B cell (primary cell): ENCODE data around the gene AFF2. TPM values are rescaled to one million over a fixed set of nuclear protein-coding genes. Genes with fewer than 3 reads are reported as not detected.

ENCODE experiments used
- ATAC-seq: fragments of 200-7000 bp; cut with Tn5 transposase; one replicate; pipeline ENCODE4 v1.10.0; 2021; ENCODE audit warnings: low read depth, mild to moderate bottlenecking, moderate number of reproducible peaks, moderate library complexity
- CTCF ChIA-PET: fragments of 350-600 bp; sonication (Branson Sonifier 250); formaldehyde crosslinking; loops from one replicate; lab custom pipeline; 2021; ENCODE audit warnings: antibody characterized with exemption, inconsistent platforms; lab: Charles Lee
- POLR2A ChIA-PET: fragments of 350-600 bp; sonication (Branson Sonifier 250); formaldehyde crosslinking; loops from one replicate; lab custom pipeline; 2021; ENCODE audit warnings: antibody characterized with exemption; lab: Charles Lee
- DNase-seq: peaks from one replicate; pipeline ENCODE4 v3.0.0; 2013
- H2AFZ ChIP-seq: 2 replicates; pipeline ENCODE4 v1.6.1; 2012; ENCODE audit warnings: mild to moderate bottlenecking, low read depth, low read length; ENCODE audit not compliant: insufficient read depth, poor library complexity, severe bottlenecking
- H3K27ac ChIP-seq, 2 donors: 1 replicate in 1 of 2; 2 replicates in 1 of 2; pipeline ENCODE4 v1.5.1; 2012 to 2013; ENCODE audit warnings: low read length in 2 of 2, mild to moderate bottlenecking in 2 of 2, moderate library complexity in 1 of 2
- H3K27me3 ChIP-seq, 4 experiments: fragments of 200-600 bp in 1 of 4; sonication (generic) in 1 of 4; replicated peaks in 1 of 4; 1 replicate in 2 of 4; 2 replicates in 2 of 4; pipeline versions ENCODE4 v1.6.1 to v1.7.0; 2013 to 2016; ENCODE audit warnings: low read length in 3 of 4, mild to moderate bottlenecking in 2 of 4, mixed read lengths in 1 of 4, moderate library complexity in 1 of 4; ENCODE audit not compliant: insufficient read depth in 4 of 4, control insufficient read depth in 3 of 4; ENCODE audit errors: control extremely low read depth in 1 of 4
- H3K36me3 ChIP-seq, 2 experiments: replicated peaks in 1 of 2; 1 replicate in 1 of 2; 2 replicates in 1 of 2; pipeline versions ENCODE4 v1.6.1 to v1.7.1; 2013; ENCODE audit warnings: low read length in 1 of 2; ENCODE audit not compliant: insufficient read depth in 2 of 2, control insufficient read depth in 1 of 2; ENCODE audit errors: control extremely low read depth in 1 of 2, extremely low read depth in 1 of 2
- H3K4me1 ChIP-seq, 2 donors: fragments of 200-600 bp in 1 of 2; sonication (generic) in 1 of 2; 1 replicate in 1 of 2; 2 replicates in 1 of 2; pipeline versions ENCODE4 v1.5.1 to v1.6.1; 2013 to 2017; ENCODE audit warnings: low read length in 2 of 2; ENCODE audit not compliant: control insufficient read depth in 2 of 2, insufficient read depth in 2 of 2
- H3K4me2 ChIP-seq: replicated peaks from 2 replicates; pipeline ENCODE3; 2012; ENCODE audit warnings: mild to moderate bottlenecking, low read depth, low read length; ENCODE audit not compliant: poor library complexity, severe bottlenecking
- H3K4me3 ChIP-seq, 5 experiments: fragments of 200-600 bp in 1 of 5; sonication (generic) in 1 of 5; 1 replicate in 3 of 5; 2 replicates in 2 of 5; pipeline versions ENCODE4 v1.5.1 to v1.7.0; 2011 to 2016; ENCODE audit warnings: low read length in 4 of 5, mild to moderate bottlenecking in 4 of 5, low read depth in 2 of 5, control low read depth in 1 of 5, moderate library complexity in 1 of 5; ENCODE audit not compliant: insufficient read depth in 1 of 5; ENCODE audit errors: control extremely low read depth in 1 of 5, extremely low read depth in 1 of 5
- H3K79me2 ChIP-seq: fragments of 200-600 bp; sonication (generic); one replicate; pipeline ENCODE4 v1.6.0; 2016; ENCODE audit warnings: low read length; ENCODE audit not compliant: control insufficient read depth, insufficient read depth
- H3K9ac ChIP-seq: fragments of 200-600 bp; sonication (generic); 2 replicates; pipeline ENCODE4 v1.6.1; 2017; ENCODE audit warnings: mild to moderate bottlenecking, low read length, moderate library complexity
- H3K9me3 ChIP-seq, 3 donors: one replicate each; pipeline versions ENCODE4 v1.6.1 to v1.7.1; 2013; ENCODE audit warnings: low read length in 2 of 3; ENCODE audit not compliant: control insufficient read depth in 2 of 3, insufficient read depth in 1 of 3; ENCODE audit errors: control extremely low read depth in 1 of 3
- H4K20me1 ChIP-seq: 2 replicates; pipeline ENCODE4 v1.6.0; 2012; ENCODE audit warnings: mild to moderate bottlenecking, low read length; ENCODE audit not compliant: insufficient read depth, control insufficient read depth, poor library complexity, severe bottlenecking
- H3K27ac Mint-ChIP-seq: one replicate; pipeline ENCODE4 v1.8.0; 2021; ENCODE audit warnings: mixed read lengths
- H3K27me3 Mint-ChIP-seq: one replicate; pipeline ENCODE4 v1.8.0; 2021; ENCODE audit warnings: mixed read lengths
- H3K4me1 Mint-ChIP-seq: one replicate; pipeline ENCODE4 v1.8.0; 2021; ENCODE audit warnings: mixed read lengths
- H3K4me3 Mint-ChIP-seq: one replicate; pipeline ENCODE4 v1.8.0; 2021; ENCODE audit warnings: mixed read lengths
- H3K9me3 Mint-ChIP-seq: one replicate; pipeline ENCODE4 v1.8.0; 2022; ENCODE audit warnings: mixed read lengths; ENCODE audit not compliant: insufficient read depth
- EZH2 ChIP-seq: IDR thresholded peaks from 2 replicates; pipeline ENCODE4 v1.6.1; 2012; ENCODE audit warnings: borderline replicate concordance, low read depth, mild to moderate bottlenecking, moderate library complexity, low read length; ENCODE audit not compliant: insufficient read depth, poor library complexity, severe bottlenecking
- WGBS: methylation state at CpG from one replicate; pipeline ENCODE4 v1.1.5; 2013; ENCODE audit warnings: missing lambda C conversion rate; ENCODE audit not compliant: insufficient coverage; 5-methylcytosine and 5-hydroxymethylcytosine counted together
- intact Hi-C: fragments of 100-400 bp; cut with micrococcal nuclease; formaldehyde crosslinking; loops from one replicate; pipeline ENCODE4 v1.10.0; 2022
- polyA plus RNA-seq: library from polyadenylated mRNA; depleted of rRNA; stranded (reverse); fragments of >200 nt; gene quantifications from 2 replicates; pipeline ENCODE4 v1.2.3, GENCODE V29; 2012
- total RNA-seq, 2 donors: library from RNA; stranded (reverse); fragments of 120-200 nt in 1 of 2; gene quantifications; 1 replicate in 1 of 2; 2 replicates in 1 of 2; pipeline versions ENCODE4 v1.2.3 to v1.2.4, GENCODE V29; 2013 to 2022
- TF ChIP-seq, protein P1 (sequence below): fragments of 200-600 bp; IDR thresholded peaks from one replicate; pipeline ENCODE4 v1.8.0; 2022; ENCODE audit warnings: antibody characterized with exemption, mild to moderate bottlenecking

Gene AFF2
- total and polyA plus RNA-seq, 2 donors (not counting 1 experiment from before 2014, with no cell fraction given), result 0.06 to 12.0 TPM

GRCh38 chrX:148836741-148837140, 336.3 kb downstream of the AFF2 start:
- ATAC-seq, result no peak
- Histone ChIP-seq H2AFZ (no peak overlapping the region), H3K4me1 (no peaks in the 10 kb centered on the region), H3K27ac (no peak overlapping the region), H3K9me3 (no peaks in the 10 kb centered on the region), H4K20me1 (no peaks in the 10 kb centered on the region), H3K4me3 (no peak overlapping the region), H3K27me3 (no peaks in the 10 kb centered on the region), H3K79me2 (no peaks in the 10 kb centered on the region), H3K9ac (no peak overlapping the region), H3K36me3 (no peaks in the 10 kb centered on the region), H3K4me2 (no peak overlapping the region)
- Mint-ChIP-seq H3K27ac (no peak overlapping the region), H3K4me1 (no peaks in the 10 kb centered on the region), H3K9me3 (no peaks in the 10 kb centered on the region), H3K4me3 (no peak overlapping the region), H3K27me3 (no peaks in the 10 kb centered on the region)
- no peak for DNase-seq
- no peak for TF ChIP-seq EZH2
- TF ChIP-seq, protein P1, sequence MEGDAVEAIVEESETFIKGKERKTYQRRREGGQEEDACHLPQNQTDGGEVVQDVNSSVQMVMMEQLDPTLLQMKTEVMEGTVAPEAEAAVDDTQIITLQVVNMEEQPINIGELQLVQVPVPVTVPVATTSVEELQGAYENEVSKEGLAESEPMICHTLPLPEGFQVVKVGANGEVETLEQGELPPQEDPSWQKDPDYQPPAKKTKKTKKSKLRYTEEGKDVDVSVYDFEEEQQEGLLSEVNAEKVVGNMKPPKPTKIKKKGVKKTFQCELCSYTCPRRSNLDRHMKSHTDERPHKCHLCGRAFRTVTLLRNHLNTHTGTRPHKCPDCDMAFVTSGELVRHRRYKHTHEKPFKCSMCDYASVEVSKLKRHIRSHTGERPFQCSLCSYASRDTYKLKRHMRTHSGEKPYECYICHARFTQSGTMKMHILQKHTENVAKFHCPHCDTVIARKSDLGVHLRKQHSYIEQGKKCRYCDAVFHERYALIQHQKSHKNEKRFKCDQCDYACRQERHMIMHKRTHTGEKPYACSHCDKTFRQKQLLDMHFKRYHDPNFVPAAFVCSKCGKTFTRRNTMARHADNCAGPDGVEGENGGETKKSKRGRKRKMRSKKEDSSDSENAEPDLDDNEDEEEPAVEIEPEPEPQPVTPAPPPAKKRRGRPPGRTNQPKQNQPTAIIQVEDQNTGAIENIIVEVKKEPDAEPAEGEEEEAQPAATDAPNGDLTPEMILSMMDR, result no peak
- WGBS, result 43% methylated on average over 2 of the region's 4 CpGs
- intact Hi-C loops, result no loop called here
- CTCF ChIA-PET, result no interaction called here
- POLR2A ChIA-PET, result no interaction called here

DNA sequence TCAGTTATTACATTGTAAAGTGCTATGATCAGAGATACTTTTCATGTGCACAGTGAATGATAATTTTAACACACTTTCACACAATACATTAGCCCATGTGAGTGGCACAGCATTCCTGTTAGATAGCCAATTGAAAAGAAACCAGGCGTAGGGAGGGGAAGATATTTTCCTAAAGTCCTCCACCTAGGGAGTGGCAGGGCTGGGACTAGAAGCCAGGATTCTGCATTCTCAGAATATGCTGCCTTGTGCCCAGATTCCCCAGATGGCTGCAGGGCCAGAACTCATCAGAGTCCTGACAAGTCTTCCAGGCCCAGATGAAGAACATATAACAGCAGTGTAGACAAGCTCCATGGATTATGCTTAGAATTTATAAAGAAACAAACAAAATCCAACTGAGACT, 350.2 kb downstream of the AFF2 start:
- Mint-ChIP-seq H3K4me1 (no peaks in the 10 kb centered on the region), H3K27ac (no peak overlapping the region), H3K9me3 (no peaks in the 10 kb centered on the region), H3K27me3 (no peaks in the 10 kb centered on the region), H3K4me3 (no peak overlapping the region)
- H3K27ac ChIP-seq, result no peak overlapping the region
- ATAC-seq, result no peak
- no peak overlapping the region for H3K9ac ChIP-seq
- no peak for DNase-seq
- H3K4me1 ChIP-seq, result no peaks in the 10 kb centered on the region
- H3K4me2 ChIP-seq, result no peak overlapping the region
- no peaks in the 10 kb centered on the region for H3K36me3 ChIP-seq
- no peak overlapping the region for H3K4me3 ChIP-seq
- no peak for TF ChIP-seq EZH2
- TF ChIP-seq, protein P1, result no peak
- no peak overlapping the region for H2AFZ ChIP-seq
- H3K9me3 ChIP-seq, result no peaks in the 10 kb centered on the region
- CTCF ChIA-PET, result no interaction called here
- no peaks in the 10 kb centered on the region for H3K79me2 ChIP-seq
- WGBS, result no CpG with 5 or more reads among the region's 1 CpG
- no peaks in the 10 kb centered on the region for H3K27me3 ChIP-seq
- no peaks in the 10 kb centered on the region for H4K20me1 ChIP-seq
- POLR2A ChIA-PET, result no interaction called here
- intact Hi-C loops, result no loop called here
